KOPT-K1 (cell line): ENCODE results near the gene DPY19L1.

ENCODE experiments used
- H3K27ac ChIP-seq: fragments of 200-600 bp; sonication (generic); 2 replicates; pipeline ENCODE4 v1.5.1; 2016; ENCODE audit warnings: antibody characterized with exemption, mild to moderate bottlenecking, low read depth, low read length; ENCODE audit not compliant: poor library complexity, severe bottlenecking
- H3K36me3 ChIP-seq: fragments of 200-600 bp; sonication (generic); 2 replicates; pipeline ENCODE4 v1.5.1; 2017; ENCODE audit warnings: antibody characterized with exemption, mild to moderate bottlenecking, low read length, moderate library complexity; ENCODE audit not compliant: insufficient read depth
- H3K9me3 ChIP-seq: fragments of 200-600 bp; sonication (generic); 2 replicates; pipeline ENCODE4 v1.5.1; 2017; ENCODE audit warnings: antibody characterized with exemption, low read length, mild to moderate bottlenecking; ENCODE audit not compliant: insufficient read depth, poor library complexity, severe bottlenecking

The DPY19L1 gene

DNA sequence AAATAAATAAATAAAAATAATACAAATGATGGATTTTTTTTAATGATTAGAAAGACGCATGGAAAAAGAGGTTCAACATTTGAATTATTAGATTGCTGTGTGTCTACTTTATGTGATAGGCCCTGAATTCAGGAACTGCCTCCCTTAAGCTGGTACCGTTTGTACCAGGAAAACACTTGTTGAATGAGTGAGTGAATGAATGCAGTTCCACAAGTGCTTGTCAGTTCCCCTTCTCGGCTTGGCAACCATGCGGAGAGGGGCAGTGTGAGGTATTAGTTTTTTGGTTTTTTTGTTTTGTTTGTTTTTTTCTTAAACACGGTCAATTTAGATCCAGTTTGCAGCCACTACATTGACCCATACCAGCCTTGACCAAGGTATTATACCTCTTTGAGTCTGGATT, 2.1 kb upstream of the DPY19L1 start:
- H3K36me3 ChIP-seq, result no peaks in the 10 kb centered on the region
- no peak overlapping the region for H3K27ac ChIP-seq
- no peaks in the 10 kb centered on the region for H3K9me3 ChIP-seq

DNA sequence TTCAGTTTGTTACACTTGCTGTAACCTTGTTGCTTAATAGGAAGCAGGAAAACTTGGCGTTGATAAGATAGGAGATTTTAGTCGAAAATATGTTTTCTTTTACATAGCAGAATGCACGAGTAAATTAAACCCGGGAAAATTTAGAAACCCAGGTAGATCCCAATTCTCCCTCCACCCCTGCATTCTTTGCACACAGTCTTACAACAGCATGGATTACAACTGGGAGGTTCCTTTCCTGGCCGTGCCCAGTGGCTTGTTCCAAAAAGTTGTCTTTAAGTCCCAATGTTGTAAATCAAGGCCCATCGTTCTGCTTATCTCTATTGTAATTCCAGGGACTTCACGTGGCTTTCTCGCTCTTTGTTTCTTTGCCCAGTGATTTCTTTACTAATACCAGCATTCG, 1.1 kb upstream of the DPY19L1 start:
- H3K27ac ChIP-seq, result no peak overlapping the region
- no peaks in the 10 kb centered on the region for H3K36me3 ChIP-seq
- no peaks in the 10 kb centered on the region for H3K9me3 ChIP-seq

DNA sequence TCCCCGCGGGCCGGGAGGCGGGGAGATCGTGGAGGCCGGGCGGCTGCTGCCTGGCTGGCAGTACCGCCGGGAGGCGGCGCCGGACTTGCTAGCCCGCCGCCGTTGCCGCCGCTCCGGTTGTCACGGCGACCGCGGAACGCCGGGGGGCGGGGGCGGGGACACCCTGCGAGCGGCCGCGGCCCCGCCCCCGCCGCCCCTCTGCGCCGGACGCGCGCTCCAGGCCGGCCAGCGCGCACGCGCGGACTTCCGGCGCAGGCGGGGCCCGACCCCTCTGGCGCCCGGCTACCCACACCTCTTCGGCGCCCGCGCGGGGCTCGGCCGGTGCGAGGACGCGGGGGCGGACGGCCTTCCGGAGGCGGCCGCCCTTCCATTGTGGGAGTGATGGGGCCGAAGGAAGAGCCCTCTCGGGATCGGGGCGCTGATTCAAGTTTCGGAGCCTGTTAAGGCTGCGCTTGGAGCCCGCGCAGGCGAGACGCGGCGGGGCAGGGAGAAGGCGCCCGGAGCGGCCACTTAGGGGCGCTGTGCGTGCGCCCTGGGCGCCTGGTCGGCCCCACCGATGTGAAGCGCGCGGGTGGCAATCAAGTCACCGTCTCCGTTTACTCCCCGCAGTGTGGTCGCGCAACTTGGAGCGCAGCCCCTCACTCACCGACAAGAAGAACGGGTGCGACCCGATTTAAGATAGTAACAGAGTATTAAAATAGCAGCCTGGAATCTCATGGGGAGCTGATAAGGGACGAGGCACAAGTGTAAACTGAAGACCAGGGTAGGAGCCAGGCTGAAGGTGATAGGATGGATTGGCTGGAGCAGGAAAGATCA, 449 bp upstream of the DPY19L1 start:
- H3K36me3 ChIP-seq, result no peaks in the 10 kb centered on the region
- H3K27ac ChIP-seq, result no peak overlapping the region
- H3K9me3 ChIP-seq, result no peaks in the 10 kb centered on the region

DNA sequence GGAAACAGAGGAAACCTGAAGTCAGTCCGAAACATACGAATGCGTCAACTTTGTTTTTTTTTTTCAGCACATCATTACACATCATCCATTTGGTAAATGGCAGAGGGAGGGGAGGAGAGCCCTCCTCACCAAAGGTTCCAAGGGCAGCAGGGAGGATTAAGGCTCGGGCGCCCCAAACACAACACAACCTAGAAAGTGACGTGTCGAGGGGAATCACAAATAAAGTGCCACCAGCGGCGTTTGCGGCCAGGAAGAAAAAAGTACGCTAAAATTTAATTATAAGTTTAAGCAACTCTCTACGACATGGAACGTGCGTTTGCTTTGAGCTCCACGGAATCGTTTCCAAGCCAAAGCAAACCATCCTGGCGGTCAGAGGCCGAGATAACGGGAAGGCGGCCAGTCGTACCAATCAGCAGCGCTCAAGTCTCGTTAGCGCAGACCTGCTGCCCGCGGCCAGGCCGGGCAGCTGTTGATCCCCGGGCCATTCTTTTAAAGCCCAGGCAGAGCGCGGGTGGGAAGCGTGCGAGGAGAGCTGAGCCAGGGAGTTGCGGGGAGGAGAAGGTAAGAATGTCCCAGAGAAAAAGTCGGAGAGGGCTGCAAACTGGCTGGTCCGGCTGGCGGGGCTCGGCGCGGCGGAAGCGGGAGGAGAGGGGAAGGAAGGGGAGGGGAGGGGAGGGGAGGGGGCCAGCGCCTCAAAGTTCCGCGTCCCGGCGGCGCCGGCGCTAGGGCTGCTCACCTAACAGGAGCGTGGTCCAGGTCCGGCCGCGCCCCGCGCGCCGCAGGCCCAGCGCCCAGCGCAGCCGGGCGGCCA, 719 bp downstream of the DPY19L1 start:
- Histone ChIP-seq H3K36me3 (no peaks in the 10 kb centered on the region), H3K9me3 (no peaks in the 10 kb centered on the region), H3K27ac (no peak overlapping the region)

DNA sequence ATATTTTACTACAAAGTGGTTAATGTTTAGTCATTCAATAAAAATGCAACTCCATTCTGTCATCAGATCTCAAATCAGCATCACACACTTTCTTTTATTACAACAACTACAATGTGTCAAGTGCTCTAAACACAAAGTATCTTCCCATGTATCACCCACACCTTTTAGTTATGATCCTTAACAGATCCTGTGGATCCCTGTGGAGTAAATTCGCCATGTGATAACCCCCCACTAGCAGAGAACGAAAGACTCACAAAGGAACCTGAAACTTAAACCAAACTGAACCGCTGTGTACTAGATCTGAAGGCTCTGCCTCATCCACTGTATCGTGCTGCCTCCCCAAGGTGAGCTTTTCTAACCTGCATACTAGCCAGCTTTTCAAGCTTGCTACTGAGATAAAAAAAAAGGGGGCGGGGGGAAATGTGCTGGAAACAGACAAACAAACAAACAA, 1.7 kb downstream of the DPY19L1 start:
- no peaks in the 10 kb centered on the region for H3K9me3 ChIP-seq
- no peaks in the 10 kb centered on the region for H3K36me3 ChIP-seq
- H3K27ac ChIP-seq, result no peak overlapping the region

DNA sequence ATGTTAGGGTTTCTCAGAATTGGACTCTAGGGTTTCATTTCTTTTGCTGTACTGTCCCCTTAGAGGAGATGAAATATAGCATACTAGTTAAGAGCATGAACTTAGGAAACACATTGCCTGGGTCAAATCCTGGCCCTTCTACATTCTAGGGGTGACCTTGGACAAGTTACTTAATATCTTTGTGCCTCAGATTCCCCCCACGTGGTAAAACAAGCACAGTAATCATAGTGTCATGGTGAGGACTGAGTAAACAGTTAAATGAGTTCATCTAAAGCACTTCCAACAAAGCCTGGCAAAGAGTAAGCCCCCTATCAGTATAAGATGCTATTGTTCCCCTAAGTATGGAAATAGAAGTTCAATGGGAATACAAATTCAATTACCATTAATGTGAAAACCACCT, 5.1 kb downstream of the DPY19L1 start:
- Histone ChIP-seq H3K27ac (no peak overlapping the region), H3K9me3 (no peaks in the 10 kb centered on the region), H3K36me3 (no peaks in the 10 kb centered on the region)

DNA sequence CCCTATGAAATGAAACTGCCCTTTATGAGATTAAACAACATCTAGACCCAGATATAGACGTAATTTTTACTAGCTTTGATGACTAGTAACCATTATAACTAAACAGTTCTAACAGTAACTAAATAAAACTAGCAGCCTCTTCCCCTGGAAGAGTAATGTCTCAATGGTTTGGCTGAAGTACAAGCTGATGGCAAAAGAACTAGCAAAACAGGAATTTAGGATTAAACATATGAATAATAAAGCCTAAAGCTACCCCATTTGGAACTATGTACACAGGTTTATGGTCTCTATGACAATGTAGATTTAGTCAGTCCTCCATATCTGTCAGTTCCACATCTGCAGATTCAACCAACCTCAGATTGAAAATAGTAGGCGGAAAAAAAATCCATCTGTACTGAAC, 6.4 kb downstream of the DPY19L1 start:
- Histone ChIP-seq H3K27ac (no peak overlapping the region), H3K36me3 (no peaks in the 10 kb centered on the region), H3K9me3 (no peaks in the 10 kb centered on the region)

DNA sequence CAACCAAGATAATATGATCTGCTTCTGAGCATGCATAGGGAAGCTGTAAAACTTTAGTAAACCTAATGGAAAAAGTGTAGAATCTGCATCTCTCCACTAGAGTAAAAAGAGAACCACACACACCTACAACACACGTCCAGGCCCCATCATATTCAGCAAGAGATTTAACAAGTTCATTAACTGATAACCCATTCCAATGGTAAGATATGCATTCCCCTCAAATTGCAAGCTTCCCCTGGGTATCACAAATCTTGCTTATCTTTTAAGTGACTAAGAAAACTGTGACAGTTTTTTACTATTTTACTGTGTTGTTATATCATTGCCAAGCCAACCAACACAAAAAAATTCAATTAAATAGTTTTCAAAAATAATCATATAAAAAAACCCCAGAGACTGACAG, 8.0 kb downstream of the DPY19L1 start:
- H3K27ac ChIP-seq, result no peak overlapping the region
- H3K9me3 ChIP-seq, result no peaks in the 10 kb centered on the region
- no peaks in the 10 kb centered on the region for H3K36me3 ChIP-seq

DNA sequence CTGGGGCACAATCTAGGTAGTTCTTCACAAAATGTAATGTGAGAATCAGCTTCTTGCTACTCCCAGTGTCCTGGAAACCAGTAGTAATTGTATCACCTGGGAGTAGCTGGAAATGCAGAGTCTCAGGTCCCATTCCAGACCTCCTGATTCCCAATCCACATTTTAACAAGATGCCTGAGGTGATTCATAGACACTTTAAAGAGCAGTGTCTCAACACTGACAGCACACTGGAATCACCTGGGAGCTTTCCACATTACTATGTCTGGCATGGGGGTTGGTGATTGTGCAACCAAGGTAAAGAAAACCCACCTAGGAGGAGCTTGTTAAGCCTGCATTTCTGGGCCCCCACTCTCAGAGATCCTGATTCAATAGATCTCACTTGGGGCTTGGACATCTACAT, 11.1 kb downstream of the DPY19L1 start:
- no peak overlapping the region for H3K27ac ChIP-seq
- no peaks in the 10 kb centered on the region for H3K9me3 ChIP-seq
- no peaks in the 10 kb centered on the region for H3K36me3 ChIP-seq

DNA sequence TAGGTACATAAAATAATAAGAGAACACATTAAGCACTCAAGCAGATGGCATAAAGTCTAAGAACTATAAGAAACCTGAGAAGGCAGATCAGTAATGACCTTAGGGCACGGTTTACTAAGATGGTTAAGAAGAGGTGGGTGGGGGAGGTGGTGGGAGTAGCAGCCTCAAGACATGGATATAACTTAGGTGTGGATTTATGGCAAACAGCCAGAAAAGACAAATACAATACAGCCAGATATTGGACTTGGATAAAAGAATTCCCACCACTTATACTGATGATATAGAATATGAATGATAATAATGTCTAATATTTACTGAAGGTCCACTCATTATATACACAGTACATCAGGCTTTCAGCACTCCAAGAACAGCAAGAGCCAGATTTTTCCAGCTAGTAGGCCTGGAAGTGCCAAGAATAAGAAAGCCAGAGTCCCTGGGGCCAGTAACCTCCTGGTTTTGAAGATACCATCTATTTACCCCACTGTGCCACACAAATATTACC, 11.9 kb downstream of the DPY19L1 start:
- Histone ChIP-seq H3K36me3 (no peaks in the 10 kb centered on the region), H3K27ac (no peak overlapping the region), H3K9me3 (no peaks in the 10 kb centered on the region)

DNA sequence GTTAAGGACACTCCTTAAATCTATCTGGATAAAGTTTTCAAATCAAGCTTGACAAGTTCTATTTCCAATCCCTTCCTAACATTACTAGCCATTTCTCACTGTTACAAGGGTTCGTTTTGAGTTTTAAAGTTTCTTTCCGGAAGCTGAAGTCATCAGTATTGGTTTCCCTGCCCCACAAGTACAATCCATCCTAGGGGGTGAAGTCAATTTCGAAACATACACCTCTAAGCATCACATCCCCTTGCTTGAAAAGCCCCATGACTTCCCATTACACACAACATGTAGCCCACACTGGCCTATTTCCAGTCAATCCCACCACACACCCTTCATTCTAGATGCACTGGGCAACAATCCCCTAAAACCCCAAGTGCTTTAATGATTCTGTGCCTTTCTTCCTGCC, 13.0 kb downstream of the DPY19L1 start:
- no peaks in the 10 kb centered on the region for H3K9me3 ChIP-seq
- no peak overlapping the region for H3K27ac ChIP-seq
- no peaks in the 10 kb centered on the region for H3K36me3 ChIP-seq

DNA sequence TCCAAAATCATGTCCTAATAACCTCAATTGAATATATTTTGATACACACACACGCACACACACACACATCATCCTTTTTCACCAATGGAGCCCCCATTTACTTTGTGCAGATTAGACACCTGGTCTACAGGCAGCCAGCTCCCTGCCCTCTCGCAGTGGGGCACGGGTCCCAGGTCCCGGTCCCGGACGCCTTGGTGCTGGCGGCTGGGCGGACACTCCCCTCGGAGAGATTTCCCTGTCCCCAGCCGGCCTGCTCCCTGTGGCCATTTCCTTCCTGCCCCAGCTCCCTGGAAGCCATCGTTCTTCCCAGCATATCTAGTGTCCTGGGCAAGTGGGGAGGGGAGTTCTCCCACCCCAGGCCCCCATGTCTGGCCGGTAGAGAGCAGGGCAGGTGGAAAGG, 14.6 kb downstream of the DPY19L1 start:
- no peak overlapping the region for H3K27ac ChIP-seq
- H3K9me3 ChIP-seq, result no peaks in the 10 kb centered on the region
- no peaks in the 10 kb centered on the region for H3K36me3 ChIP-seq

DNA sequence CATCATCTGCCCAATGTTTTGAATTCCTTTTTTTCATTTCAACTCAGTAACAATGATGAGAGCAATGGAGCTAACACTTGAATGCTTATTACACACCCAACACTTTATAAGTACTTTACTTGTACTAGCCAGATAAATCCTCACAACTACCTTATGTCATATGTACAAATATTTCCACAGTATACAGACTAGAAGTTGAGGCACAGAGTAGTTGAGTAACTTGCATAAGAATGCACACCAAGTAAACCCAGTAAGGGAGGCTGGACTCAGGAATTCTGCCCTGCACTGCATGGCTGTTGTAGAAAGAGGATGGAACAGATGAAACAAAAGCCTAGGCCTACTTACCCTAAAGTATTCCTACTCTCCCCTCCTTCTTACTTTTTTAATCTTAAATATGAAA, 15.8 kb downstream of the DPY19L1 start:
- Histone ChIP-seq H3K36me3 (no peaks in the 10 kb centered on the region), H3K27ac (no peak overlapping the region)

DNA sequence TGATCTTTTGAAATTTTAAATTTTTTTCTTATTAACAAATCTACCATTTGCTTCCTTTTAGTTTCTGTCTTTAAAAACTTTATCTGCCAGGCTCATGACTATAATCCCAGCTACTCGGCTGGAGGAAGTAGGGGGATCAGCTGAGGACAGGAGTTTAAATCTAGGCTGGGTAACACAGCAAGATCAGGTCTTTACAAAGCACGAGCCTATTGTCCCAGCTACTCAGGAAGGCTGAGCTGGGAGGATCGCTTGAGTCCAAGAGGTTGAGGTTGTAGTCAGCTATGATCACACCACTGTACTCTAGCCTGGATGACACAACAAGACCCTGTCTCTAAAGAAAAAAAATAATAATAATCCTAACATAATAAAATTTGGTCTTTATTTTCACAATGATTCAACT, 17.5 kb downstream of the DPY19L1 start:
- H3K9me3 ChIP-seq, result no peaks in the 10 kb centered on the region
- no peaks in the 10 kb centered on the region for H3K36me3 ChIP-seq
- no peak overlapping the region for H3K27ac ChIP-seq

More for the DNA sequence above, 15.8 kb downstream of the DPY19L1 start:
- H3K9me3 ChIP-seq, result no peaks in the 10 kb centered on the region

DNA sequence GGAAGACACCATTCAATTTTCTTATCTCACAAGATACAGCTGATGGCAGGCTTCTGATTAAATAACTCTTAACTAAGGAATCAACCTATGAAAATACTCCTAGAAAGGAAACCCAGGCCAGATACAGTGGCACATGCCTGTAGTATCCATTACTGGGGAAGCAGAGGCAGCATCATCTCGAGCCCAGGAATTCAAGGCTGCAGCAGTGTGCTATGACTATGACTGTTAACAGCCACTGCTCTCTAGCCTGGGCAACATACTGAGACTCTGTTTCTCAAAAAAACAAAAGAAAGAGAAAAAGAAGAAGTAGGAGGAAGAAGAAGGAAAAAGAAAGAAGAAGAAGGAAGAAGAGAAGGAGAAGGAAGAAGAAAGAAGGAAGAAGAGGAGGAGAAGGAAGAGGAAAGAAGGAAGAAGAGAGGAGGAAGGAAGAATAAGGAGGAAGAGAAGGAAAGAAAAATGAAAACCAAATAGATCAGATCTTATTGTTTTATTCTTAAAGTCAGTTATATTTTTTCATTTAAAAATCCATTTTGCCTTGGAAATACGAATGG, 18.0 kb downstream of the DPY19L1 start:
- no peak overlapping the region for H3K27ac ChIP-seq
- no peaks in the 10 kb centered on the region for H3K9me3 ChIP-seq
- H3K36me3 ChIP-seq, result no peaks in the 10 kb centered on the region
